Endothelial cell of umbilical vein (primary cell): ENCODE data around the gene C4orf17.

Experiments used
- CTCF ChIP-seq, 2 donors: IDR thresholded peaks; 1 replicate in 1 of 2; 2 replicates in 1 of 2; pipeline ENCODE4 v1.5.1; 2011; ENCODE audit warnings: low read length in 2 of 2, mild to moderate bottlenecking in 2 of 2, moderate library complexity in 2 of 2, control low read depth in 1 of 2, inconsistent platforms in 1 of 2, low read depth in 1 of 2; ENCODE audit not compliant: insufficient read depth in 1 of 2; ENCODE audit errors: extremely low read depth in 1 of 2
- GATA2 ChIP-seq: IDR thresholded peaks from 2 replicates; pipeline ENCODE4 v1.7.0; 2011; ENCODE audit warnings: low read depth, mild to moderate bottlenecking, moderate library complexity, mixed read lengths, low read length; ENCODE audit not compliant: insufficient read length, insufficient read depth
- MAX ChIP-seq: IDR thresholded peaks from 2 replicates; pipeline ENCODE4 v1.6.1; 2011; ENCODE audit not compliant: insufficient read depth, insufficient read length
- MYC ChIP-seq: IDR thresholded peaks from one replicate; pipeline ENCODE4 v1.6.1; 2011; ENCODE audit warnings: mild to moderate bottlenecking, low read depth, low read length
- POLR2A ChIP-seq: IDR thresholded peaks from 2 replicates; pipeline ENCODE4 v1.6.1; 2012; ENCODE audit warnings: low read depth, mild to moderate bottlenecking, control low read depth, low read length

GRCh38 chr4:99574530-99575324 lies 63.9 kb downstream of the C4orf17 start, which contains the start of gene MTTP:
- no peak for TF ChIP-seq POLR2A
- TF ChIP-seq MYC, result no peak
- no peak for TF ChIP-seq MAX
- no peak for TF ChIP-seq CTCF (IDR thresholded peaks at IDR 0.05; ENCODE audit: extremely low read depth in 1 of 2, insufficient read depth in 1 of 2, low read depth in 1 of 2, low read length in 2 of 2)
- no peak for TF ChIP-seq GATA2
